NCI-H524 treated with DMSO at 0.1 percent for 48 hours (cell line): ENCODE results near the gene MARCHF2.

Experiments used
- DNase-seq: peaks from one replicate; lab custom pipeline; 2025; lab: John Stamatoyannopoulos, UW

Gene MARCHF2

GRCh38 chr19:8478598-8478997 is 65.5 kb downstream of the MARCHF2 start:
- DNase-seq = no peak

GRCh38 chr19:8481201-8481600 is 68.1 kb downstream of the MARCHF2 start:
- no peak for DNase-seq

- DNase-seq = no peak
These were observed 68.5 kb downstream of the MARCHF2 start for GRCh38 chr19:8481616-8482015.

GRCh38 chr19:8482696-8483095 is 69.6 kb downstream of the MARCHF2 start:
- no peak for DNase-seq

GRCh38 chr19:8483165-8483564 is 70.1 kb downstream of the MARCHF2 start:
- DNase-seq = no peak

- no peak for DNase-seq
These were observed 71.3 kb downstream of the MARCHF2 start for GRCh38 chr19:8484331-8484894.

GRCh38 chr19:8485561-8486371 is 72.7 kb downstream of the MARCHF2 start:
- no peak for DNase-seq

- DNase-seq = no peak
These were observed 73.6 kb downstream of the MARCHF2 start for GRCh38 chr19:8486661-8487136.

GRCh38 chr19:8487137-8487851 is 74.2 kb downstream of the MARCHF2 start:
- no peak for DNase-seq

- no peak for DNase-seq
These were observed 75.3 kb downstream of the MARCHF2 start for GRCh38 chr19:8488365-8488764.
